ENCODE measurements around the gene PPP1R26. TPM values are rescaled to one million over a fixed set of nuclear protein-coding genes. Genes with fewer than 3 reads are reported as not detected.

PPP1R26 gene
- total RNA-seq, 1 experiment from 2014 or later = 32.0 TPM

DNA sequence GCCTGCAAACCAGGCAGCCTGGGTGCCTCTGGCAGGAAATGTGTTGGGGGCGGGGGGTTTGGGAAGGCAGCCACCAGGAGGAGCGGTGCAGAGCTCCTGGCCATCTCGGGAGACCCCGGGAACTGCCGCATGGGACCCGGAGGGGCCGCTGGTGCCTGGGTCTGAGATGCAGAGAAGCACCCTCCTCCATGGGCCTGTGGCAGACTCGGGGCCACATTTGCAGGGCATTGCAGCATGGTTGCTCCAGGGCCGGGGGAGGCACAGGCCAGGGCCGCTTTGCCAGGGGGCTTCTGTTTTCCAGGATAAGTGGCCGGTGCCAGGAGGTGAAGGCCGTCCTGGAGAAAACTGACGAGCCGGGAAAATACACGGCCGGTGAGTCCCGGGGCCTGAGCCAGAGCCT lies 43.3 kb downstream of the PPP1R26 start:
- intact Hi-C loops (cut with micrococcal nuclease) = no loop called here
- H3K27ac ChIP-seq (ENCODE audit: low read depth, low read length) = no peak overlapping the region
- no peaks in the 10 kb centered on the region for H3K36me3 ChIP-seq (ENCODE audit: control insufficient read depth in 1 of 2, insufficient read depth in 2 of 2, low read length in 2 of 2)
- no peak overlapping the region for H3K4me2 ChIP-seq (ENCODE audit: low read length)
- no peaks in the 10 kb centered on the region for H3K27me3 ChIP-seq (ENCODE audit: insufficient read depth, low read length)
- H4K20me1 ChIP-seq (ENCODE audit: insufficient read depth) = no peaks in the 10 kb centered on the region
- H3K9me3 ChIP-seq (ENCODE audit: control insufficient read depth in 1 of 2, insufficient read depth in 1 of 2, low read depth in 1 of 2, low read length in 2 of 2) = no peaks in the 10 kb centered on the region
- ChIA-PET CTCF (no interaction called here), POLR2A (no interaction called here), RAD21 (ENCODE audit: low non-redundant PET in 1 of 2, low total read pairs in 2 of 2, uncharacterized antibody in 2 of 2, unreplicated experiment in 2 of 2) (no interaction called here)
- ATAC-seq (no peak), DNase-seq (ENCODE audit: low read depth, low spot score) (no peak)
- H3K4me1 ChIP-seq (ENCODE audit: control insufficient read depth in 1 of 2, insufficient read depth in 2 of 2, low read length in 2 of 2) = peaks cover 0 to 9% of the 10 kb centered on the region in 2 experiments; a peak in 3 of 4 replicates
- no peaks in the 10 kb centered on the region for H3K79me2 ChIP-seq (ENCODE audit: insufficient read depth, low read length)
- BruUV-seq (replicated peaks) = no TSS peak
- H2AFZ ChIP-seq (ENCODE audit: low read depth, low read length, poor library complexity, severe bottlenecking) = no peak overlapping the region
- TF ChIP-seq SIN3A (IDR thresholded peaks at IDR 0.05; ENCODE audit: low read depth) (no peak), ZNF274 (IDR thresholded peaks at IDR 0.05; ENCODE audit: low read depth, low read length) (no peak), REST (IDR thresholded peaks at IDR 0.05; ENCODE audit: low read depth) (no peak), JUND (IDR thresholded peaks at IDR 0.05) (no peak)
- TF ChIP-seq, protein P1, sequence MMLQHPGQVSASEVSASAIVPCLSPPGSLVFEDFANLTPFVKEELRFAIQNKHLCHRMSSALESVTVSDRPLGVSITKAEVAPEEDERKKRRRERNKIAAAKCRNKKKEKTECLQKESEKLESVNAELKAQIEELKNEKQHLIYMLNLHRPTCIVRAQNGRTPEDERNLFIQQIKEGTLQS (IDR thresholded peaks at IDR 0.05) = no peak
- no peak overlapping the region for H3K9ac ChIP-seq (ENCODE audit: low read length)
- no peak overlapping the region for H3K4me3 ChIP-seq (replicated peaks in 1 of 2; ENCODE audit: low read depth in 1 of 2, low read length in 2 of 2)
- H3K9me2 ChIP-seq (ENCODE audit: insufficient read depth) = no peaks in the 10 kb centered on the region

DNA sequence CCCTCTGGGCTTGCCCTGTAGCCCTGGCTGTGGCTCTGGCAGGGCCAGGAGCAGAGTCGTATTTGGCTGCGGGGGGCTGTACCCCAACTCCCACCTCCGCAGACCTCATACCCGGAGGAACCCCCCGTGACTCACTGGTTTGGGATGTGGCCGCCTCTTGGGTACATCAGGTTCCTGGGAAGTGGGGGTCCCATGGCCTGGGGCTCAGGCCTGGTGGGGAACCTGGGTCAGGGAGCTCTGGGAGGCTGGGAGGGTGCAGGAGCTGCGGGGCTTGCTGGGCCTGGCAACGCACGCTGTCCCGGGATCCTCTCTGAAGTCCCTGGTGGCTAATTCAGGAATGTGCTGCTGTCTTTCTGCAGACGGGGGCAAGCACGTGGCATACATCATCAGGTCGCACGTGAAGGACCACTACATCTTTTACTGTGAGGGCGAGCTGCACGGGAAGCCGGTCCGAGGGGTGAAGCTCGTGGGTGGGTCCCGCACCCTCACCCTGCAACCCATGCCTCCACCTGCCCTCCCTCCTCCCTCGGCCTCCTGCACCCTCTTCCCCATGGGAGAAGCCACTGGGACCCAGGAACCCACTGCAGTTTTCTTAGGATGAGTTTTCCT lies 44.0 kb downstream of the PPP1R26 start:
- Histone ChIP-seq H3K4me2 (ENCODE audit: low read length) (no peak overlapping the region), H3K27me3 (ENCODE audit: insufficient read depth, low read length) (no peaks in the 10 kb centered on the region), H3K79me2 (ENCODE audit: insufficient read depth, low read length) (no peaks in the 10 kb centered on the region), H3K27ac (ENCODE audit: low read depth, low read length) (no peak overlapping the region), H3K9me2 (ENCODE audit: insufficient read depth) (no peaks in the 10 kb centered on the region), H3K4me1 (ENCODE audit: control insufficient read depth in 1 of 2, insufficient read depth in 2 of 2, low read length in 2 of 2) (peaks cover 0 to 9% of the 10 kb centered on the region in 2 experiments; a peak in 3 of 4 replicates), H3K9ac (ENCODE audit: low read length) (no peak overlapping the region), H4K20me1 (ENCODE audit: insufficient read depth) (no peaks in the 10 kb centered on the region), H3K36me3 (ENCODE audit: control insufficient read depth in 1 of 2, insufficient read depth in 2 of 2, low read length in 2 of 2) (no peaks in the 10 kb centered on the region), H3K4me3 (replicated peaks in 1 of 2; ENCODE audit: low read depth in 1 of 2, low read length in 2 of 2) (no peak overlapping the region), H3K9me3 (ENCODE audit: control insufficient read depth in 1 of 2, insufficient read depth in 1 of 2, low read depth in 1 of 2, low read length in 2 of 2) (no peaks in the 10 kb centered on the region), H2AFZ (ENCODE audit: low read depth, low read length, poor library complexity, severe bottlenecking) (no peak overlapping the region)
- no TSS peak for BruUV-seq (replicated peaks)
- DNase-seq (ENCODE audit: low read depth, low spot score) (no peak), ATAC-seq (no peak)
- POLR2A ChIA-PET = no interaction called here
- intact Hi-C loops (cut with micrococcal nuclease) = no loop called here
- CTCF ChIA-PET = no interaction called here
- RAD21 ChIA-PET (ENCODE audit: low non-redundant PET in 1 of 2, low total read pairs in 2 of 2, uncharacterized antibody in 2 of 2, unreplicated experiment in 2 of 2) = no interaction called here
- TF ChIP-seq JUND (IDR thresholded peaks at IDR 0.05) (no peak), RAD21 (IDR thresholded peaks at IDR 0.05; ENCODE audit: low read depth) (no peak), TCF7L2 (IDR thresholded peaks at IDR 0.05; ENCODE audit: borderline replicate concordance, extremely low read depth, insufficient read depth, insufficient read length) (no peak), FOSL1 (IDR thresholded peaks at IDR 0.05; ENCODE audit: low read depth) (no peak), CEBPB (IDR thresholded peaks at IDR 0.05; ENCODE audit: low read depth) (no peak), EZH2phosphoT487 (IDR thresholded peaks at IDR 0.05; ENCODE audit: borderline replicate concordance) (no peak), SP1 (IDR thresholded peaks at IDR 0.05; ENCODE audit: low read depth) (no peak), ZFX (IDR thresholded peaks at IDR 0.05) (no peak), POLR2AphosphoS5 (IDR thresholded peaks at IDR 0.05; ENCODE audit: low read depth, low read length) (no peak), CTCF (IDR thresholded peaks at IDR 0.05 in 2 of 3, conservative IDR thresholded peaks at IDR 0.05 in 1 of 3; ENCODE audit: borderline replicate concordance in 1 of 3, insufficient read depth in 1 of 3, low read depth in 2 of 3, low read length in 2 of 3) (no peak), SRF (IDR thresholded peaks at IDR 0.05; ENCODE audit: low read depth) (no peak), EZH2 (IDR thresholded peaks at IDR 0.05) (no peak)

Measured in HCT116 (cell line).